Brain pericyte (primary cell): ENCODE results near the gene SEM1.
"Not testable (repeated sequence)": the region's sequence is repeated elsewhere in the genome, so short reads cannot be mapped to it uniquely, and the experiment has no call there.

ENCODE experiments used
- DNase-seq: peaks from one replicate; pipeline ENCODE4 v3.0.0-alpha.2; 2012; ENCODE audit warnings: low read depth, low spot score

Gene SEM1

DNA sequence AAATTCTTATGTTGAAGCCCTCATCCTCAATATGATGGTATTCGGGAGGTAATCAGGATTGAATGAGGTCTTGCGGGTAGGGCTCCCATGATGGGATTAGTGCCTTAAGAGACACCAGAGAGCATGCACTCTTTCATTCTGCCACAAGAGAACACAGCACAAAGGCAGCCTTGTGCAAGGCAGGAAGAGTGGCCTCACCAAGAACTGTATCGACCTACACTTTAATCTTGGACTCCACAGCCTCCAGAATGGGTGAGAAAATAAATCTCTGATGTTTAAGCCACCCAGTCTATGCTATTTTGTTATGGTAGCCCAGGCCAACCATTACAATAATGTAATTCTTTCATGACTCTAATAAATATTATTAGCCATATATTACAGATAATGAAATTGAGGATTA, 8.4 kb downstream of the SEM1 start:
- no peak for DNase-seq

DNA sequence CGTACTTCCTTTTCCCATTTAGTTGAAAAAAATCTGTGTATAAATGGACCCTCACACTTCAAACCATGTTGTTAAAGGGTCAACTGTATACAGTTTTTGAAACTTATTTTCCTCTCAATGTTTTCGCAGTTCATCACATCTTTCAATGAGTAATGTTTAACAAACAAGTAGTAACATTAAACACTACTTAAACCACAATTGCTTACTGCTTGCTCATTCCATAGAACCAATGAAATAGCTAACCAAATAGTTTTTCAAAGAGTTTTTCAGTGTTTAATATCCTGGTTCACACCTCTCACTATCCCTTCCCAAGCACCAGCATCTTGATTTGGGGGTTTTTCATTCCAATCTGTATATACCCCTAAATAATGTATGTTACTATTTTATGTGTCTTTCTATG, 9.1 kb downstream of the SEM1 start:
- DNase-seq, result no peak

DNA sequence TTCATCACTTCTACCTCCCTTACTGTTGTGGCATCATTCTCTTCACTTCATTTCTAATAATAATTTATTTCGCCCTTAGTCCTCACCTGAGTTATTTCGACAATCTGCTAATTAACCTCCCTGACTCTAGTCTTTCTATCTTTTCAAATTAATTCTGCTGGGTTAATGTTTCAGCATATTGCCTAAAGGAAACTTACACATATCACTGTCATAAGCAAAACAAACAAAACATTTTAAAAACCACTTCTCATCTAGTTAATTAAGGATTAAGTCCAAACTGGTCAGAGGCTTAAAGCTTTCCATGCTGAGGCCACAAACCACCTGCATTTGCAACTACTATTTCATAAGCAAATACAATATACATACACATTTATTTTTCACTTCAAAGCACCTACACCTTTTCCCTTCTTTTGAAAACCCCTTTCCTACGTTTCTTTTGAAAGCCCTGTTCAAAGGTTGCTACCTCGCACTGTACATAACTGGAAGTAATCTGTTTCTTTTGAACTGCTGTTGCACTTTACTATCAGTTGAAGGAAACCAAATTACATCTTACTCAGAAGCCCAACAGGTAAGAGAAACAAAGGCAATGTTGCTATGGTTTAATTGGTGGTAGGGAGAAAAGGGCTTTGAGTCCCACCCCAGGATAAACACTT, 10.3 kb downstream of the SEM1 start:
- no peak for DNase-seq

DNA sequence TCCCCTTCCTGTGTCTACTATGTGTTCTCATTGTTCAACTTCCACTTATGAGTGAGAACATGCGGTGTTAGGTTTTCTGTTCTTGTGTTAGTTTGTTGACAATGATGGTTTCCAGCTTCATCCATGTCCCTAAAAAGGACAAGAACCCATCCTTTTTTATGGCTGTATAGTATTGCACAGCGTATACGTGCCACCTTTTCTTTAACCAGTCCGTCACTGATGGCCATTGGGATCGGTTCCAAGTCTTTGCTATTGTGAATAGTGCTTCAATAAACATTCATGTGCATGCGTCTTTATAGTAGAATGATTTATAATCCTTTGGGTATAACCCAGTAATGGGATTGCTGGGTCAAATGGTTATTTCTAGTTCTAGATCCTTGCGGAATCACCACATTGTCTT, 11.2 kb downstream of the SEM1 start:
- DNase-seq, result not testable (repeated sequence)

DNA sequence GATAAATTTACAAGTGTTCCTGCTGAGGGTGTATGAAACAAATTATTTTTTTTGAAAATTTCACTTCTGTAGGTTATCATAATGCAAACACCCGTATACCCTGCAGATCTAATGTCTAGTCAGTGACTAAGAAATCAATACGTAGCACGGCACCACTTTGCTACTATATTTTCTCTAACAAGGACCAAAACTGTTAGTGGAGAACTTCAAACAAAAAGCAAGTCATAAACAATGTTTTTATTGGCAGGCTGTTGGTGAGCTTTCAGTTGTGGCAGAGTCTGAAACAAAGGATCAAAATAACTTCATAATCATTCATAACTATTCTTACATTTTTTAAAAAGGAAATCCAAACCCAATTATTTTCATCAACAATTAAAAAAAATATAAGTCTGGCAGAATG, 11.8 kb downstream of the SEM1 start:
- DNase-seq, result no peak

DNA sequence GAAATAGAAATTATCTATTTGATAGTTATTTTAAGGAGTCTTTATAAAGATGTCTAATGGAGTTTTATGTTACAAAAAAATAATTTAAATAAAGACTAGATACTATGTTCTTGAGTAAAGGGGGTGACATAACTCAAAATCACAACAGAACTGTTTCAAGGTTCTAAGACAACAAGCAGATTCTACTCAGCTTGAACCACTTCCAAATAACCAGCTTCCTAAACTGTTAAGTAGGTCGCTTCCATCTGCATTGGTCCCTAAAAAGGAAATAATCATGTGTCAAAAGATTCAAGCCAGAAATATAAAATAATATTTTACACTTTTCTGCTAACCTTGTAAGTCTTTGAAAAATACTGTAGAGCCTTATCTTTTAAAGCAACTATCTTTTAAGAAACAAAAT, 14.1 kb downstream of the SEM1 start:
- no peak for DNase-seq

DNA sequence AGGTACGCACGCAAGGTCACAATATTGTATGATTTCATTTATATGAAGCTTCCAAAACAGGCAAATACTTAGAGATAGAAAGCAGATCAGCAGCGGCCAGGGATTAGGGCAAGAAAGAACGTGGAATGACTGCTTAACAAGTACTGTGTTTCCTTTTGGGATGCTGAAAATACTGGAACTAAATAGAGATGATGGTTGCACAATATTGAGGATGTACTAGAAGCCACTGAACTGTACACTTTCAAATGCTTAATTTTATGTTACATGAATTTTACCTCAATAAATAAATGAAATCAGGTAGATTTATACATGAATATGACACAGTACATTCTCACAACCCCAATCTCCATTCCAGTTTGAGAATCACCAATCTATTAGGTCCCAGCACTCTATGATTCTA, 15.6 kb downstream of the SEM1 start:
- no peak for DNase-seq

DNA sequence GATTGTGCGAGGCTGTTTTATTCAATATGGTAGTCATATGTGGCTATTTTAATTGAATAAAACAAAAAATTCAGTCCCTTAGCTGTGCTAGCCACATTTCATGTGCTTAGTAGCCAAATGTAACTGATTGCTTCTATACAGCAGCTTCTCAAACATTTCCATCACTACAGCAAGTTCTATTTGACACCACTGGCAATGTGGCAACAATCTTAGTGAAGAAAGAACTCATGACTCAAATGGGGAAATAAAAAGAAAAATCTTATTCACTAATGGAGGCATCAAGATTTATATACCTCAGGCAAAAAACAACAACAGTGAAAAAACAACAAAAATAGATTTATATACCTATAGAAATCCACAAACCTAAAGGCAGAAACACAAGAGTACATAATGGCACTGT, 17.9 kb downstream of the SEM1 start:
- DNase-seq, result no peak

DNA sequence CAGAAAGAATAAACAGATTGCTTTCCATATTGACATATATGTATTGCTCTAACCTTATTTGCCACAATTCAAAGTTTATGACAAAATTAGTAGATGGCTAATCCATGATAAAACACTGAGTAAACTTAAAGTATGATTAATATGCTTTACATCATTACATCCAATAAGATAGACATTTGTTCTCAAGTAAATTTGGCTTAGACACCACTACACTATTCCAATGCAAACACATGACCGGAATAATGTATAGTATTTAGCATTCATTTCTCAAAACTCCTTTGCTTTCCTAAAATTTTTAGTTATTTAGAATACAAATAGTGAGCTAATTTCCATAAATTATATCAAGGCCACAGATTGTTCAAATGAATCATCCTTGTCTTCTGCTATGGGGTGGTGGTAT, 20.2 kb downstream of the SEM1 start:
- no peak for DNase-seq

DNA sequence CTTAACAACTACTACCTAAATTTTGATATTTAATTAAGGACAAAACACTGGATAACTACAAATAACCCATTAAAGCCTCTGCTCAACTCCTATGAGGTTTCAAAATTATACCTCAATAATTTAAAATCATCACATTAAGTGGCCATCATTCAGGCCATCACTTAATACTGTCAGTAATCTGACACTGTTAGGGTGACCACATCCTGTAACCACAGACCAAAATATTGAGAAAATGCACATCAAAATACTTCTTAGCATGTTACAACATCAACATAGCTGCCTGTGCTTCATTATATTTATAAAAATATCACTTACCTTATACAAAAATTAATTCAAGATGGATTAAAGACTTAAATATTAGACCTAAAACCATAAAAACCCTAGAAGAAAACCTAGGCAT, 23.3 kb downstream of the SEM1 start:
- no peak for DNase-seq

DNA sequence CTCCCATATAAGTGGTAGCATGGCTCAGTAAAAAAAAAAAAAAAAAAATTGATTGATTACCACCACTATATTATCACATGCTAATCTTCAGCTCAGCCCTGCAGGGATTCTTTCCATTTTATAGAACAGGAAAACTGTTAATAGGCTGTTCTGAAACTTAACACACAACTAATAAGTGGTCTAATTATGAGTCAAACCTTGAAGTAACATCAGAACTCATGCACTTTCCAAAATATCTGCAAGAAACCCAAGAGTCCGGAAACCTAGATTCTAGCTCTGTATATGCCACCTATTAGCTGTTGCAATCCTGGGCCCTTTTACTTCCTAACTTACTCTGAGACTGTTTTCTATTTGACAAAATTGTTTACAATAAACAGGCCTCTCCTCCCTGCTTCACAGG, 23.9 kb downstream of the SEM1 start:
- no peak for DNase-seq

DNA sequence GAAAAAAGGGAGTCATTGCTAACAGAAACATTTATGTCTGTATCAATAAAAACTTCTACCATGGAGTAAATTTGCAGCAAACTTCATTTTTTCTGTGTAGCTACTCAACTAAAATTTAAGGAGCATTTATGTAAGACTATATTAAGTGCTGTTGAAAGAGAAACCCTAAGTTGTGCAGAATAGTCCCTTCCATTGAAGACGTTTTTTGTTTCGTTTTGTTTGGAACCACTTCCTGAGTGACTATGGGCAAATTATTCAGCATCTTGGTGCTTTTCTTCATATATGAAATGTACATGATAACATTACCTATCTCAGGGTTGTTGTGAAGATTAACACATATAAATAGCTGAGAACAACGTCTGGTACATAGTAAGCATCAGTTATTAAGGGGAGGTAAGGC, 24.3 kb downstream of the SEM1 start:
- no peak for DNase-seq

DNA sequence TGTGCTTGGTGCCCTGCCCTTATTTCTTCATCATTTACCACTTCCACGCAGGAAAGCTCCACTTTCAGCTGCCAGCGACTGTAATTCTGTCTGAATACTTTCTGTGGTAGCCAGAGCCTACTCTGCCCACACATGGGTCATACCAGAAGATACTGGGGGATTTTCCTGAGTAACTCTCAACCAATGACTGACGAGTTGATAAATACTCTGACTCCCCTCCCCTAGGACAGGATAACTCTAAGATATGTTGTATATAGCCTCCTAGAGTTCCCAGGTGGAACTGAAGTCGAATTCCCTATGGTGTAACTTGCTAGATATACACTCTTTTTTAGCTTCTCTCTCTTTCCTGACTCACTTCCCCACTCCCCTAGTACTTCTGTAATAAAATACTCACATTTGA, 29.8 kb downstream of the SEM1 start:
- DNase-seq, result no peak

DNA sequence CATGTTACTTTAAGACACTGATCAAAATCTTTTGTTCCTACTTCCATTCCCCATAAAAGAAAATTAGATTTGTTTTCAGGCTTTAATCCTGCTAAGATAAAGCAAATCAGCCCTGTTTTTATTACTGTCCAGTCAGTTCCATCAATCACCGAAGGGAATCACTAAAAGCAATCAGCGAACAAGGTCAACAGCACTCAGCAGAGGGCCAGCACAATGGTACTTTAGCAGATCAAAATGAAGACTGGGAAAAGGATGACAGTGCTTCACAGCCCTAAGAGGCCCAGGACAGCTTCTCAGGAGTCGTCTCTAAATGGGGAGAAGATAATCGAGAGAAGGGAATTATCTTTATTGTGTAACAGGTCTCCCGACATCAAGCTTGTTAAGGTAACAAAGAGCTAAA, 32.7 kb downstream of the SEM1 start:
- DNase-seq, result no peak

DNA sequence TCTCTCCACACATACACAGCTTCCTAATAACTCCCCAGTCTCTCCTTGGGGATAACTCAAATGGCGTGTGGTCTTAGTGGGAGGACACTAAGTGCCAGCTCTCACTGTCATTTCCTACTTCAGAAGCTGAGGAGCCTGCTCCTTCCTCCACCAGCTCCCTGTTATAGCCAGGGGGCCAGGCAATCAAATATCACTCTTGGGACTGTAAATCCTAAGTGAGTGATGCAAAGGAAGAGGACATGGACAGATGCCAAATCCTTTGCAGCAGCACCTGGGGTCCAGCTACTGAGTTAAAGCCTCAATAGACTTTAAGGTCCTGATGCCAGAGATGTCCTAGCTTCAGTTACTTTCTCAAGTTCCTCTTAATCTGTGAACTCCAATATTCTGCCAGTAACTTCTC, 34.1 kb downstream of the SEM1 start:
- DNase-seq, result no peak

DNA sequence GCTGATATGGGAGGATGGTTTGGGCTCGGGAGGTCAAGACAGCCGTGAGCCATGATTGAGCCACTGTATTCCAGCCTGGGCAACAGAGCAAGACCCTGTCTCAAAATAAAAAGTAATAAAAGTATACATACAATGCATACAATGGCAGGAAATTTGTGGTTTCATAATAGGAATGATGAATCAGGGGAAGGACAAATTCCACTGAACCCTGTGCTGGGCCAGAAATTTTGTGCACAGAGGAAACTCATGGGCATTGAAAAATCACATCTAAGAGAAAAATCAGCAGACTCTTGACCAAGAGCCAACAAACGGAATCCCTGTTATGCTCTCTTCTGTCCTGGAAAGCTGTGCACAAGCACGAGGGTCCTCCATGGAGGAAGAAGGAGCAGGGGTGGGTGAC, 35.1 kb downstream of the SEM1 start:
- DNase-seq, result no peak

DNA sequence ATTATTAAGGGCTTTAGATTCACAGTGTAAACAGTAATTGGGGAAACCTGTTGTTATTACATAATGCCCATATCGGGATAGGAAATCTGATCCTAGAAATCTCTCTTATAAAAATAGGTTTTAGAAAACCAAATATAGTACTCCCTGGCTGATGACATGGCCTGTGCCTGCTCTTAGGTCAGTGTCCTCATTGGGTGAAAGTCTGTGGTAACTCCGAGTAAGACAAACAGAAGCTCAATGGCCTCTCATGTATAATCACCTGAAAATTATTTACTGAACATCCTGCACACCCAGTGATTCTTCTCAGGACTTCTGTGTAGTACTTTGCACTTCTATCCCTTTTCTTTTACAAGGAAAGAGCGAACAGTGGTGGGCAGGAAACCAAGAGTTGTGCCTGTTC, 37.8 kb downstream of the SEM1 start:
- no peak for DNase-seq

DNA sequence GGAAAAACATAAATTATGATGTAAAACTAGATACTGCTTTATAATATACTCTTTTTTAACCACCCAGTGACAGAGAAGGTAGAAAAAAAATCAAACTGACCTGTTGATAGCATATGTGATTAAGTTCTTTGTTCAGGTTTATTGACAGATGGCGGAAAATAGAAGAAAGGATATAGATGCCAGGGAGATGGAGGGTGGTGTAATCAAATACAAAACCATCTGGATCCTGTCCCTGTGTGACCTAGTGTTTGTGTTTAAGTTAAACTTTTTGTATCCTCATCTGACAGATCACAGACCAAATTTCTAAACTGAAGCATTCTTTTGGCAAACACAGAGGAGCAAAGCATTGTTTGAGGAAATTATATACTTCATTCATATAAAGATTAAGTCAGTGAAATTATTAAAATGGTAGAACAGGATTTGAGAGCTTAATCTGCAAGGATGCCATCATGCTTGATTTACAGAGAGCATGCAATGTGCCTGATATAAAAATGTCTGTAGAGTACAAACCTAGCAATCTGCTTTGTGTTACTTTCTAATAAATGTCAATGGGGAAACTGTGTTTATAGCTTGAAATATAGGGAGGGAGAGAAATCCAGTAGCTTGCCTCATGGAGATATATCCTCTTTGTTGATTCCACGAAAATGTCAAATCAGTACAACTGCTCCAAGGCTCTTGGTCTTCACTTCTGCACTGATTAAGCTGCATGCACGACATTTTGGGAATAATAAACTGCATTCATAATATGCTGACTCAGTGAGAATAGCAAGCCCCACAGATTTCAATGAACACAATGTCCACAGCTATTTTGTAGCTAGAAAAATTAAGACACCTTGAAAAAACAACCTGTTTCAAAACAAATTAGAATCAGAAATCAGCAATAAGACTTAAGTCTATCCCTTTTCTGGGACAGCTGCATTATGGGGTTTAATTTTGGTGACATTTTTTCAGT, 39.0 kb downstream of the SEM1 start:
- no peak for DNase-seq

DNA sequence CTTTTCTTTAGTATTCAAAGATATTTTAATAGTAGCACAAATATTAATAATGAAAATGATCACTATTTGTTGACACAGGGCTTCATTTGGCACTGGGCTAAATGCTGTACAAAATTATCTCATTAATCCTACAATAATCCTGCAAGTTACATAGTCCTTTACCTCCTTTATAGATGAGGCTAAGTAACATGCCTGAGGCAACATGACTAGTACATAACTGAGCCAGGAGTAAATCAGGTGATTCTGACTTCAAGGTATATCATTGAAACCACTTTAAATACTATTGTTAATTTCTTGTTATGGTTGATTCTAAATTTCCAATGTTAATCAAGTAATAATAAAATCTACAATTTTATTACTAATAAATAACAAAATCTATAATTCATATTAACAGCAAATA, 39.8 kb downstream of the SEM1 start:
- no peak for DNase-seq

DNA sequence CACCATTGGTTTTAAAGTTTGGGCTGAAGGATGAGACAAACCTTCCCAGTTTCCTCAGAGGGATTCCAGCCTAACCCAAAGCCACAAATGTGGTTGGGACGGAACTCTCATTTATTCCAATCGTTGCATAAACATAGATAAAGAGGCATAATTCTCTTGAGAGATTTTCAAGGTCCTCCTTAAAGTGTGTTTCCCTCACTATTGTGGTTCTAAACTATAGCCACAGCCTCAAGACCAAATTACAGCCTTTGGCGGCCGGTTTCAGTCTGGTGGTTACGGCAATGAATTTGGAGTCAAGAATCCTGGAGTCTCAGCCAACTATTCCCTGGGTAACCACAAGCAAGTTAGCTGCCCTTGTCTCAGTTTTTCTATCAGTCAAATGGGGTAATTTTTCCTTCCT, 42.6 kb downstream of the SEM1 start:
- no peak for DNase-seq

DNA sequence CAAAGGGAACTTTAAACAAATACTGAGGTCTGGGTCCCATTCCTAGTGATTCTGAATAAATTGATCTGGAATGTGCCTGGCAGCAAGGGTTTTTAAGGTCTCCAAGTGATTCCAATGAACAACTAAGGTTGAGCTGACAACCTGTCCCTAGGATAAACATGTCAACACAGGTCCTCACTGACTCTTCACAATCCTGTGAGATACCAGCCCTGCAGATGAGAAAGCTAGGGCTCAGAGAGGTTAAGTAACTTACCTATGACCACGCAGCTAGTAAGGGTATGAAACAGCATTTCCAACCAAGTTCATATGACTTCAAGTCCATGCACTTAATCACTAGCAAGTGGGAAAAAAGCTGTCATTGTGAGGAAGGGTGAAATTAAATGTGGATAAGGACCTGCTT, 44.0 kb downstream of the SEM1 start:
- no peak for DNase-seq

DNA sequence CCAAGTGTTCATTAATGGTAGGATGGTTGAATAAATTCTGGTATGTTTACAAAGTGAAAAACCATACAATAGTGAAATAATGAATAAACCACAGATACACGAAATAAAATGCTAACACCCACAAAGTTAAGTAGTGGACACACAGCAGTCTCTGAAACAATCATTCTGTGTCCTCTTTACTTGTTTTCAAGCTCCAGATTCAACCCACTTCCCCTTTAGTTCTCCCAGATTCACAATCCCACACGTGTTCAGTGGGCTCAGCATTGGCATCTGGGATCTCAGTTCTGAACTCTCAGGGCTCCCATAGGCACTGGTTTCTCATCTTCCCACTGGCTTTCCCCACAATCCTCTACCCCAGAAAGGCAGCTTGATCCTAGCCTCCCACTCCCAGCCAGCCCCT, 44.9 kb downstream of the SEM1 start:
- DNase-seq, result no peak

DNA sequence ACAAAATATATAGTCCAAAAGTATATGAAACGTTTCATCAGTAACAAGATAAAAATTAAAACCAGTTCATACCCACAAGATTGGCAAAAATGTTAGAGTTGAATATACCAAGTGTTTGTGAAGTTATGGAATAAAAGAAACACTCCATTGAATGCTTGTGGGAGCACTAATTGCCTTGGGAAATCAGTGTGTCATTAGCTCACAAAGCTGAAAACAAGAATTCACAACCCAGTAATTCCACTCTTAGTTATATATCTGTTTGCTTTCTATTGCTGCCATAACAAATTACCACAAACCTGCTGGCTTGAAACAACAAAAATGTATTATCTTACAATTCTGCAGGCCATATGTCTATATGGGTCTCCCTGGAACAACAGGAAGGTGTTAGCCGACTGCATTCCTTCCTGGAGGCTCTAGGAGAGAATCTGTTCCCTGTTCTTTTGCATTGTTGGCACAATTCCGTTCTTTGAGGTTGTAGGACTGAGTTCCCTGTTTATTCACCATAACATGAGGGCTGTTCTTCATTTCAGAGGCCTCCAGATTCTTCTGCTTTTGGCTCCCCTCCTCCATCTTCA, 45.7 kb downstream of the SEM1 start:
- DNase-seq, result no peak
